Tibial nerve (tissue), 4 donors: ENCODE data around the gene CD300A. TPM values are rescaled to one million over a fixed set of nuclear protein-coding genes. Genes with fewer than 3 reads are reported as not detected.

Experiments used
- DNase-seq, 2 donors: peaks; one replicate each; pipeline ENCODE4 v3.0.0-alpha.2; 2019; ENCODE audit warnings: low spot score in 2 of 2
- H3K27ac ChIP-seq, 4 donors: fragments of 200-600 bp; sonication (generic) in 3 of 4; one replicate each; pipeline ENCODE4 v1.5.1; 2017 to 2019; ENCODE audit warnings: mild to moderate bottlenecking in 1 of 4
- H3K27me3 ChIP-seq, 2 donors: fragments of 200-600 bp; sonication (generic) in 1 of 2; one replicate each; pipeline versions ENCODE4 v1.5.1 to v1.6.0; 2017 to 2019
- H3K36me3 ChIP-seq, 3 donors: fragments of 200-600 bp; sonication (generic); one replicate each; pipeline ENCODE4 v1.5.1; 2018 to 2019
- H3K4me1 ChIP-seq, 4 donors: fragments of 200-600 bp; sonication (generic) in 3 of 4; one replicate each; pipeline ENCODE4 v1.5.1; 2017 to 2019
- H3K4me3 ChIP-seq, 4 donors: fragments of 200-600 bp; sonication (generic) in 3 of 4; one replicate each; pipeline ENCODE4 v1.5.1; 2017 to 2019; ENCODE audit warnings: mild to moderate bottlenecking in 1 of 4, moderate library complexity in 1 of 4
- H3K9me3 ChIP-seq, 4 donors: fragments of 200-600 bp; sonication (generic) in 3 of 4; one replicate each; pipeline ENCODE4 v1.5.1; 2017 to 2019
- CTCF ChIP-seq, 5 experiments: fragments of 200-600 bp in 3 of 5; fragments of 450-650 bp in 2 of 5; sonication (generic) in 3 of 5; IDR thresholded peaks; one replicate each; pipeline ENCODE4 v1.5.1; 2016 to 2019; ENCODE audit warnings: antibody characterized with exemption in 5 of 5, mild to moderate bottlenecking in 3 of 5, moderate library complexity in 2 of 5
- EP300 ChIP-seq, 2 donors: sonication (generic); formaldehyde crosslinking; IDR thresholded peaks; one replicate each; pipeline ENCODE4 v1.6.1; 2017; ENCODE audit warnings: antibody characterized with exemption in 2 of 2, mild to moderate bottlenecking in 1 of 2
- POLR2A ChIP-seq, 2 donors: fragments of 450-650 bp; IDR thresholded peaks; one replicate each; pipeline ENCODE4 v1.6.1; 2017; ENCODE audit warnings: antibody characterized with exemption in 2 of 2, mild to moderate bottlenecking in 2 of 2, moderate library complexity in 2 of 2
- WGBS, 2 donors: methylation state at CpG; one replicate each; pipeline ENCODE4 v1.1.5; 2018; 5-methylcytosine and 5-hydroxymethylcytosine counted together
- total RNA-seq, 4 donors: library from RNA; depleted of rRNA; stranded (reverse); fragments of >200 nt; gene quantifications; one replicate each; pipeline ENCODE4 v1.1.0, GENCODE V29; 2016

CD300A gene
- total RNA-seq, 4 donors from 2014 or later: 6.8 to 12.6 (median 9.8) TPM

- peaks cover 0 to 3% (median 0%) of the 10 kb centered on the region in 4 donors for H3K4me1 ChIP-seq
- 77 to 82% methylated on average over 8 of the region's 8 CpGs for WGBS, 2 donors
- TF ChIP-seq POLR2A (IDR thresholded peaks at IDR 0.05): no peak
- no peak for TF ChIP-seq CTCF (IDR thresholded peaks at IDR 0.05)
- no peak for TF ChIP-seq EP300 (IDR thresholded peaks at IDR 0.05)
- peaks cover 0 to 15% of the 10 kb centered on the region in 2 donors for H3K27me3 ChIP-seq
- H3K27ac ChIP-seq: no peak overlapping the region
- no peak for DNase-seq
- H3K36me3 ChIP-seq: no peaks in the 10 kb centered on the region
- H3K4me3 ChIP-seq: no peak overlapping the region
- H3K9me3 ChIP-seq: peaks cover 0 to 14% (median 2%) of the 10 kb centered on the region in 4 donors
Observed at GRCh38 chr17:74473294-74473693, 6.9 kb downstream of the CD300A start.

- Histone ChIP-seq H3K27me3 (peaks cover 0 to 10% of the 10 kb centered on the region in 2 donors), H3K9me3 (peaks cover 0 to 14% (median 2%) of the 10 kb centered on the region in 4 donors), H3K36me3 (no peaks in the 10 kb centered on the region), H3K4me1 (peaks cover 0 to 4% (median 0%) of the 10 kb centered on the region in 4 donors), H3K4me3 (no peak overlapping the region), H3K27ac (no peak overlapping the region)
- no peak for DNase-seq
- no peak for TF ChIP-seq CTCF (IDR thresholded peaks at IDR 0.05)
- TF ChIP-seq EP300 (IDR thresholded peaks at IDR 0.05): no peak
- no peak for TF ChIP-seq POLR2A (IDR thresholded peaks at IDR 0.05)
- WGBS, 2 donors: 83 to 87% methylated on average over 9 of the region's 9 CpGs
Observed at GRCh38 chr17:74474043-74474792, 7.8 kb downstream of the CD300A start.

- TF ChIP-seq POLR2A (IDR thresholded peaks at IDR 0.05) (no peak), EP300 (IDR thresholded peaks at IDR 0.05) (no peak), CTCF (IDR thresholded peaks at IDR 0.05) (no peak)
- no peak for DNase-seq
- 84 to 93% methylated on average over 4 of the region's 4 CpGs for WGBS, 2 donors
- Histone ChIP-seq H3K27ac (no peak overlapping the region), H3K4me3 (no peak overlapping the region), H3K4me1 (peaks cover 0 to 4% (median 0%) of the 10 kb centered on the region in 4 donors), H3K9me3 (peaks cover 0 to 14% (median 2%) of the 10 kb centered on the region in 4 donors), H3K36me3 (no peaks in the 10 kb centered on the region), H3K27me3 (peaks cover 0 to 10% of the 10 kb centered on the region in 2 donors)
Observed at GRCh38 chr17:74475189-74475588, 8.8 kb downstream of the CD300A start.

- DNase-seq: no peak
- H3K36me3 ChIP-seq: no peaks in the 10 kb centered on the region
- peaks cover 0 to 4% (median 0%) of the 10 kb centered on the region in 4 donors for H3K4me1 ChIP-seq
- H3K27ac ChIP-seq: peak overlapping the region in 1 of 4 donors; percentile 59
- no peaks in the 10 kb centered on the region for H3K27me3 ChIP-seq
- no peak for TF ChIP-seq EP300 (IDR thresholded peaks at IDR 0.05)
- no peak for TF ChIP-seq POLR2A (IDR thresholded peaks at IDR 0.05)
- no peak for TF ChIP-seq CTCF (IDR thresholded peaks at IDR 0.05)
- WGBS, 2 donors: 76 to 81% methylated on average over 4 of the region's 4 CpGs
- no peak overlapping the region for H3K4me3 ChIP-seq
- peaks cover 0 to 14% (median 2%) of the 10 kb centered on the region in 4 donors for H3K9me3 ChIP-seq
Observed at GRCh38 chr17:74477411-74477810, 11.0 kb downstream of the CD300A start.

- H3K4me3 ChIP-seq: no peak overlapping the region
- DNase-seq: peak in 1 of 2 donors; percentile 8
- peak in 1 of 2 donors; percentile 20 for TF ChIP-seq EP300 (IDR thresholded peaks at IDR 0.05)
- no peak for TF ChIP-seq POLR2A (IDR thresholded peaks at IDR 0.05)
- peaks cover 0 to 4% (median 0%) of the 10 kb centered on the region in 4 donors for H3K4me1 ChIP-seq
- no peaks in the 10 kb centered on the region for H3K36me3 ChIP-seq
- H3K27ac ChIP-seq: peak overlapping the region in 1 of 4 donors; percentile 59
- H3K9me3 ChIP-seq: peaks cover 0 to 14% (median 2%) of the 10 kb centered on the region in 4 donors
- WGBS, 2 donors: 39 to 42% methylated on average over 6 of the region's 6 CpGs
- peaks cover 0 to 6% of the 10 kb centered on the region in 2 donors for H3K27me3 ChIP-seq
Observed at GRCh38 chr17:74478420-74479100, 12.1 kb downstream of the CD300A start.
